ENCODE results near the gene STX2.

Gene STX2

DNA sequence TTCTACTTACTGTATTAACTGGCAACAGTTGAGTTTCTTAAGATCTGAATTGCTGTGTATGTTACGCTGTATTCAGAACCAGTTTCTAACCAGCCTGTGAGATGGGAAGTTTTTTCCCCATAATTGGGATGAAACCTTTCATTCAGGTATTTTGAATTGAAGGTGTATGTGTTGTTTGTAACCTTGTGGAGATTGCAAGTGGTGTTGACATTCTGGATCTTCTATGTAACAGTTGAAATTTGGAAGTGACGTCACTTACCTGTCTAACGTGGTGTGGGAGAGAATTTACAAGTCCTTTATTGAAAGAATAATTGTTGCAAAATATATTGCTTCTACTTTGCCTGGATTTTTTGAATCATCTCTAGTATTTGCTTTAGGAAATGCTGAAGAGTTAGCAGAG, 38.3 kb upstream of the STX2 start:
- ATAC-seq: no peak
- TF ChIP-seq ZNF70 (CRISPR knock-in tag; IDR thresholded peaks at IDR 0.05): no peak
- TF ChIP-seq TSHZ2 (CRISPR knock-in tag; IDR thresholded peaks at IDR 0.05): no peak
- no peak for TF ChIP-seq PATZ1 (CRISPR knock-in tag; IDR thresholded peaks at IDR 0.05; ENCODE audit: borderline replicate concordance)
- TF ChIP-seq ISL1 (CRISPR knock-in tag; IDR thresholded peaks at IDR 0.05): no peak
- no peak for TF ChIP-seq ESRRG (CRISPR knock-in tag; IDR thresholded peaks at IDR 0.05)
- no peak for TF ChIP-seq POU6F1 (CRISPR knock-in tag; IDR thresholded peaks at IDR 0.05; ENCODE audit: borderline replicate concordance, low read depth)
- TF ChIP-seq ARNTL (CRISPR knock-in tag; IDR thresholded peaks at IDR 0.05; ENCODE audit: borderline replicate concordance, low read depth): no peak
- no peak for TF ChIP-seq ZC3H10 (CRISPR knock-in tag; IDR thresholded peaks at IDR 0.05)
- TF ChIP-seq SNAI2 (CRISPR knock-in tag; IDR thresholded peaks at IDR 0.05): no peak
- TF ChIP-seq, protein P1, sequence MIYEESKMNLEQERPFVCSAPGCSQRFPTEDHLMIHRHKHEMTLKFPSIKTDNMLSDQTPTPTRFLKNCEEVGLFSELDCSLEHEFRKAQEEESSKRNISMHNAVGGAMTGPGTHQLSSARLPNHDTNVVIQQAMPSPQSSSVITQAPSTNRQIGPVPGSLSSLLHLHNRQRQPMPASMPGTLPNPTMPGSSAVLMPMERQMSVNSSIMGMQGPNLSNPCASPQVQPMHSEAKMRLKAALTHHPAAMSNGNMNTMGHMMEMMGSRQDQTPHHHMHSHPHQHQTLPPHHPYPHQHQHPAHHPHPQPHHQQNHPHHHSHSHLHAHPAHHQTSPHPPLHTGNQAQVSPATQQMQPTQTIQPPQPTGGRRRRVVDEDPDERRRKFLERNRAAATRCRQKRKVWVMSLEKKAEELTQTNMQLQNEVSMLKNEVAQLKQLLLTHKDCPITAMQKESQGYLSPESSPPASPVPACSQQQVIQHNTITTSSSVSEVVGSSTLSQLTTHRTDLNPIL (CRISPR knock-in tag; IDR thresholded peaks at IDR 0.05; ENCODE audit: low read depth): no peak
- TF ChIP-seq ZFP30 (CRISPR knock-in tag; IDR thresholded peaks at IDR 0.05): no peak
- TF ChIP-seq ZNF8 (CRISPR knock-in tag; IDR thresholded peaks at IDR 0.05): no peak
- no peak for TF ChIP-seq OSR1 (CRISPR knock-in tag; IDR thresholded peaks at IDR 0.05)
- no peak for TF ChIP-seq CSRNP3 (CRISPR knock-in tag; IDR thresholded peaks at IDR 0.05)
- TF ChIP-seq ZNF565 (CRISPR knock-in tag; conservative IDR thresholded peaks at IDR 0.05; ENCODE audit: low read depth): no peak
- no peak for TF ChIP-seq ZFP3 (CRISPR knock-in tag; IDR thresholded peaks at IDR 0.05)
- no peak for TF ChIP-seq GLIS3 (CRISPR knock-in tag; IDR thresholded peaks at IDR 0.05)
- no peak for TF ChIP-seq TOX (CRISPR knock-in tag; IDR thresholded peaks at IDR 0.05; ENCODE audit: borderline replicate concordance)

DNA sequence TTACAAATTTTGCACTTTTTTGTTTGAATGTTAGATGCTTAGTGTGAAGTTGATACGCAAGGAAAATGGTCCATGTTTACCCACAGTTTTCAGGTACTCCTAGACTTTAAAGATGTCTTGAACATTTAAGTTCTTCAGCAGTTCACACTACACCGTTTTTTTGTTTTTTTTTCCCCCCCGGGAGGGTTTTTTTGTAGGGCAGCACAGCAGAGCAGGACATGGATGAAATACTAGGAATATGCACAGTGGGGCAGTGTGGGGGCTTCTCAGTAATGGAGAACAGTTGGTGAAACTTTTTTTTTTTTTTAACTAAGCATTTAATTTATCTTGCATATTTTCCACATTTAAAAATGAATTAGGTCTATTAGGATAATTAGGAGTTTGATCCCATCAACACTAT, 37.7 kb upstream of the STX2 start:
- TF ChIP-seq ZNF565 (CRISPR knock-in tag; conservative IDR thresholded peaks at IDR 0.05; ENCODE audit: low read depth) (no peak), ZNF8 (CRISPR knock-in tag; IDR thresholded peaks at IDR 0.05) (no peak), TOX (CRISPR knock-in tag; IDR thresholded peaks at IDR 0.05; ENCODE audit: borderline replicate concordance) (no peak), RARB (CRISPR knock-in tag; IDR thresholded peaks at IDR 0.05) (no peak), ISL1 (CRISPR knock-in tag; IDR thresholded peaks at IDR 0.05) (no peak), GLIS3 (CRISPR knock-in tag; IDR thresholded peaks at IDR 0.05) (no peak), ZC3H10 (CRISPR knock-in tag; IDR thresholded peaks at IDR 0.05) (no peak), TSHZ2 (CRISPR knock-in tag; IDR thresholded peaks at IDR 0.05) (no peak), BACH2 (CRISPR knock-in tag; IDR thresholded peaks at IDR 0.05; ENCODE audit: borderline replicate concordance) (no peak), ESRRG (CRISPR knock-in tag; IDR thresholded peaks at IDR 0.05) (no peak)
- TF ChIP-seq, protein P1 (CRISPR knock-in tag; IDR thresholded peaks at IDR 0.05; ENCODE audit: low read depth): no peak
- ATAC-seq: no peak

All from SK-N-SH treated with all-trans-retinoic acid at 6 μM for 48 hours (cell line).